NCI-H226 (cell line): ENCODE data around the gene BLVRA.
"Not testable (repeated sequence)": the region's sequence is repeated elsewhere in the genome, so short reads cannot be mapped to it uniquely, and the experiment has no call there.

Experiments
- DNase-seq: peaks from one replicate; pipeline ENCODE4 v3.0.0-alpha.2; 2015

The BLVRA gene

DNA sequence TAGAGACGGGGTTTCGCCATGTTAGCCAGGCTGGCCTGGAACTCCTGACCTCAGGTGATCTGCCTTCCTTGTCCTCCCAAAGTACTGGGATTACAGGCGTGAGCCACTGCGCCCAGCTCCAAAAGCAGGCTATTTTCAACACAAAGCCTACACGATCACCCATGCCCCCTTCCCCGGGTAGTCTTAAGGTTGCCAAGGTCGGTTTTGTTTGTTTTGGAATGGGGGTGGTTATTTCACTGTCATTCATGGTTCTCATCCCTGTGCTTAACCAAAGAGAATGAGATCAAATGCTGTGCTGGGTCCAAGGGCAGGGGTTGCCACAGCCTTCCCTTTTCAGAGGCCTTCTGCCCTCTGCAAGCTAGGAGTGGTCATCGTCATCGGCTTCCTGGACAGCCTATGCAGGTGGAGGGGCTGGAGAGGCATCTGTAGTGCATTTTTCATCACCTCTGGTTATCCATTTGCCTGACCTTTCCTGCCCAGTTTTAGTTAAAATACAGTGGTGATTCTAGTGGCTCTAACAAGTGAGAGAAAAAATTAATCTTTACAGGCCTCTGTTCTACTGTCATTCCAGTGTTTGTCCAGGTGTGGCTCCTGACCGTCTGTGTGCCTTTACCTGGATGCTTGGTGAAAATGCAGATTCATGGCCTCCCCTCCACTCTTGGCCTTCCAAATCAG, 11.4 kb downstream of the BLVRA start:
- no peak for DNase-seq

DNA sequence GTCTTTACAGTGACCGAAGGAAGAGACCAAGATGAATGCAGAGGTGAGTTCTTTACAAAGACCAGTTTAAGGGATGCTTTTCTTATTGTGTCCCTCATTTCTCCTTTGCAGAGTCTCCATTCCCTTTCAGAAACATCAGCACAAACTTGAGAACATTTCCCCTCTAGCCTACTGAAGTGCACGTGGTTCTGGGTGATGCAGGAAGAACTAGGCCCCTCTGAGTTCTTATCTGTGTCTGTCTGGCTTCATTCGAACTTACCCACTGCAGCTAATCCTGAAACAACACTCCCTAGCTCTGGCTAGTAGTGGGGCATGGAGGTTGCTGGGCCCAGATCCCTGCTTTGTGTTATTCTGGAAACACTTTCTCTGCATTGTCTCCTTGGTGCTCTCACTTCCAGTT, 12.6 kb downstream of the BLVRA start:
- DNase-seq, result no peak

DNA sequence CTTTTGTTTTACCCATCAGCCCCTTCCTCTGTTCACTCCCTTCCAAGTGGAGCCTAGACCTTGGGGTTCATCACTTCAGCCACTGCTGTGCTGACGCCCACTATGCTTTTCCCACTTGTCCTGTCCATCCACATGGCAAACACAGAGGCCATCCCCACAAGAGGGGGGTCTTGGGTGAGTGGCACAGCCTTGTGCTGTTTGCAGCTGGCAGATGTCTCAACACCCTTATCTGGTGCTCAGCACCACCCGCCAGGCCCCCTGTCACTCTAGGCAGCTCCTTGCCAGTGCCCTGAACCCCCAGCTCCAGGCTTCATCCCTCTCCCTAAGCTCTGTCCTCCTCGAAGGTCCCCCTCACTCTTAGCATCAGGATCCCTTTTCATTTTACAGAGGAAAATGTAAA, 13.1 kb downstream of the BLVRA start:
- no peak for DNase-seq

DNA sequence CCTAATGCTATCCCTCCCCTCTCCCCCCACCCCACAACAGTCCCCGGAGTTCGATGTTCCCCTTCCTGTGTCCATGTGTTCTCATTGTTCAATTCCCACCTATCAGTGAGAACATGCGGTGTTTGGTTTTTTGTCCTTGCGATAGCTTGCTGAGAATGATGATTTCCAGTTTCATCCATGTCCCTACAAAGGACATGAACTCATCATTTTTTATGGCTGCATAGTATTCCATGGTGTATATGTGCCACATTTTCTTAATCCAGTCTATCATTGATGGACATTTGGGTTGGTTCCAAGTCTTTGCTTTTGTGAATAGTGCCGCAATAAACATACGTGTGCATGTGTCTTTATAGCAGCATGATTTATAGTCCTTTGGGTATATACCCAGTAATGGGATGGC, 14.8 kb downstream of the BLVRA start:
- DNase-seq, result not testable (repeated sequence)

DNA sequence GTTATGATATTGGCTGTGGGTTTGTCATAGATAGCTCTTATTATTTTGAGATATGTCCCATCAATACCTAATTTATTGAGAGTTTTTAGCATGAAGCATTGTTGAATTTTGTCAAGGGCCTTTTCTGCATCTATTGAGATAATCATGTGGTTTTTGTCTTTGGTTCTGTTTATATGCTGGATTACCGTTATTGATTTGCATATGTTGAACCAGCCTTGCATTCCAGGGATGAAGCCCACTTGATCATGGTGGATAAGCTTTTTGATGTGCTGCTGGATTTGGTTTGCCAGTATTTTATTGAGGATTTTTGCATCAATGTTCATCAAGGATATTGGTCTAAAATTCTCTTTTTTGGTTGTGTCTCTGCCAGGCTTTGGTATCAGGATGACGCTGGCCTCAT, 16.8 kb downstream of the BLVRA start:
- DNase-seq, result not testable (repeated sequence)

DNA sequence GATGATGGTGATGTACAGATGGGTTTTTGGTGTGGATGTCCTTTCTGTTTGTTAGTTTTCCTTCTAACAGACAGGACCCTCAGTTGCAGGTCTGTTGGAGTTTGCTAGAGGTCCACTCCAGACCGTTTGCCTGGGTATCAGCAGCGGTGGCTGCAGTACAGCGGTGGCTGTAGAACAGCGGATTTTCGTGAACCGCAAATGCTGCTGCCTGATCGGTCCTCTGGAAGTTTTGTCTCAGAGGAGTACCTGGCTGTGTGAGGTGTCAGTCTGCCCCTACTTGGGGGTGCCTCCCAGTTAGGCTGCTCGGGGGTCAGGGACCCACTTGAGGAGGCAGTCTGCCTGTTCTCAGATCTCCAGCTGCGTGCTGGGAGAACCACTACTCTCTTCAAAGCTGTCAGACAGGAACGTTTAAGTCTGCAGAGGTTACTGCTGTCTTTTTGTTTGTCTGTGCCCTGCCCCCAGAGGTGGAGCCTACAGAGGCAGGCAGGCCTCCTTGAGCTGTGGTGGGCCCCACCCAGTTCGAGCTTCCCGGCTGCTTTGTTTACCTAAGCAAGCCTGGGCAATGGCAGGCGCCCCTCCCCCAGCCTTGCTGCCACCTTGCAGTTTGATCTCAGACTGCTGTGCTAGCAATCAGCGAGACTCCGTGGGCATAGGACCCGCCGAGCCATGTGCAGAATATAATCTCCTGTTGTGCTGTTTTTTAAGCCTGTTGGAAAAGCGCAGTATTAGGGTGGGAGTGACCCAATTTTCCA, 20.0 kb downstream of the BLVRA start:
- not testable (repeated sequence) for DNase-seq

DNA sequence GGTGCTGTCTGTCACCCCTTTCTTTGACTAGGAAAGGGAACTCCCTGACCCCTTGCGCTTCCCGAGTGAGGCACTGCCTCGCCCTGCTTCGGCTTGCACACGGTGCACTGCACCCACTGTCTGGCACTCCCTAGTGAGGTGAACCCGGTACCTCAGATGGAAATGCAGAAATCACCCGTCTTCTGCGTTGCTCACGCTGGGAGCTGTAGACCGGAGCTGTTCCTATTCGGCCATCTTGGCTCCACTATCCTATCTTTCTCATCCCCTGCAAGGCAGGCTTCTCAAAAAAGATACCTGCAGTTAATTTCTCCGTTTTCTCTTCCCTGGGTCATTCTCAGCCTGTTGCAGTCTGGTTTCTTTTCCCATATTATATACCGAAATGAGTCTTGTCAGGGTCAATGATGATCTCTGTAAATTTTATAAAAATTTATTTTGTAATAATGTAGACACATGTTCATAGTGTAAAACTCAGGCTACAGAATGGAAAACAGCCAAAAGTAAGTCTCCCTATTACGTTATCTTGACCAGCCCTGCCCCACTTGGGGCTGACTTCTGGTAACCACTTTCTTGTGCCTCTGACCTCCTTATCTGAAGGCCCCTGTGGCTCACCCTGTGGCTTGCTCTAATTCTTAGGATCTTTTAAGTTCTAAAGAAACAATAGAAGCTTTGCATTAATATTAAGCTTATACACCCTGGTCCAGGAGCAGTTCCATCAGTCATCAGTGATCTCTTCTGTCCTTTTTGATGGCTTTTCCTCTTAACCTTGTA, 20.7 kb downstream of the BLVRA start:
- DNase-seq, result no peak

DNA sequence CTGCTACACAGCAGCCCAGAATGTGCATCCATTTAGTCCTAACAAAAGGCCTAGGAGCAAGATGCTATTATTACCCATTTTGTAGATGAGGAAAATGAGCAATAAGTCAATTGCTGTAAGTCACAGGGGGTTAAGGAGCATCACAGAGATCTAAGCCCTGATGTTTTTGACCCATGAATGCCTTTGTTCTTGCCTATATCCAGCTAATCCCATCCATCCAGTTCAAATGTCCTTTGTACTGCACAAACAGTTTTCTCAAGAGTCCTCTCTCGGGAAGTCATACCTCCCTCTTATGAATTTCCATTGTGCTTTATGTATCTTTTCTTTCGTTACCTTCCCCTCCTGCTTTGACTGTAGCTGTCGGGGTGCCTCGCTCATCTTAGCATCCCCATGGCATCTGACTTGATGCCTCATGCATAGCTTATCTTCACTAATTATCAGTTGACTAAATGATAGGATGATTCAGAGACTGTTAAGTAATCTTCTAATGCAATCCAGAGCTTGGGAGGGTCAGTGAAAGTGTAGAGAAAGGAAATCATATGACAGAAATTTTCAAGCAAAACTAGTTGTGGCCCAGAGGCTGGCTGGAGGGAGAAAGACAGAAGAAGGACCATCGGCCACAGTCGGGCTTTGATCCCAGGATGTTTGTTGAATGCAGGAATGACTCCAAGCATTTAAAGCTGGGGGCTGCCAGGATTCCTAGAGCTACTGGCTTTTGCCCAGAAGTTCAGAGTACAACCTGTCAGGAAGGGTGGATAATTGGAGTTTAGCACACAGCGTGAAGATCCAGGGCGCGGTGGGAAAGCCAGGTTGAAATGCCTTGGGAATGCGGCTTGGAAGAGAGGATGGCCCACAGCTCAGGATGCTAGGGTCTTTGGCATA, 23.5 kb downstream of the BLVRA start:
- DNase-seq, result peak; percentile 20

DNA sequence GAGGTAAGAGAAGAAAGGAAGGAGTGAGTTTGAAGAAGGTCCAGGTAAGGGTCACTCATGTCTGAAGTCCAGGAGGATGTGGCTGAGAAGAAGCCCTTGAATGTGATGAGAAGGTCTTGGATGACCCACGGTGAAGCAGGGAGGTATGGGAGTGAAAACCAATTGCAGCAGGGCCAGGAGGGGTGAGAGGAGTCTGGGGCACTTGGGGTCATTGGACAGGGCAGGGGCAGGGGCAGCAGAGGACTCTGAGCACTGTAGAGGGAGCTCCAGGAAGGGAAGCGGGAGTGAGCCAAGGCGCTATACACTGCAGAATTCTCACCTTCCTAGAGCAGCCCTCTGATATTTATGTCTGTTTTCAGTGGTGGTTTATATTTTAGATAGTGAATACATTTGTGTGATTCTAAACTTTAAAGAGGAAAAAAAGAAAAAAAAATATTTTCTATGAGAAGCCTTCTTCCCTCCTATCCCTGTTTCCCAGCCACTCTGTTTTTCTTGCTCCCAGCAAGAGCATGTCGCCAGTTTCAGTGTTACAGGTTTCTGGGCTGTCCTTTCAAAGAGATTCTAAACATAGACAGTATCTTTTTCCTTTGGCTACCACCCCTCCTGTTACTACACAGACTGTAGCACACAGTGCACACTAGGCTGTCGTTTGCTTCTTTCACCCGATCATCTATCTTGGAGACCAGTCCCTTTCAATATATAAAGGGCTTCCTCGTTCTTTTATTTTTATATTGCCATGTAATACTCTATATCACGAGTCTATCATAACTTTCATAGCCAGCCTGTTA, 24.5 kb downstream of the BLVRA start:
- DNase-seq, result no peak

DNA sequence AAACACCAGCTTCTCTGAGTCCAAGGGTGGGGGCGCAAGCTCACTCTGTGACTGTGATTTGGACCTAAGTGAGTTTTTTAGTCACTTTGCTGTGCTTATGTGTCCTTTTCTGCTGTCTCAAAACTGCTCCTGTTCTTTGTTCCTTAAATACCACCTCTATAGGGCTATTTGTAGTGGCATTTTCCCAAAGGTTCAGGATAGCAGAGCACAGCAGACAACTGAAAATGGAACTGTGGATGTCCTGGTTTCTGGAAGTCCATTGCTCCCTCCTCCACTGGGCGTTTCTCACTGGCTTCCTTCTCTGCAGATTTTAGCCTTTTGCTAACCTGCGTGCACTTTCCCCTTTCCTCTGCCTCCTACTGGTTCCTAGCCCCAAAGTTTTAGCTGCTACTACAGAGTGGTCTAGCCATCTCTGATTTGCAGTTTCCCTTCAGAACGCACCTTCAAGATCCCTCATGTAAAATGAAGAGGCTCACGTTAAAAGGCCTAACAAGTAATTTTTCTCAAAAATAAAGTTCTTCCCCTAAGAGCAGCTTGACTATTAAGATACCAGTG, 25.6 kb downstream of the BLVRA start:
- DNase-seq, result no peak

DNA sequence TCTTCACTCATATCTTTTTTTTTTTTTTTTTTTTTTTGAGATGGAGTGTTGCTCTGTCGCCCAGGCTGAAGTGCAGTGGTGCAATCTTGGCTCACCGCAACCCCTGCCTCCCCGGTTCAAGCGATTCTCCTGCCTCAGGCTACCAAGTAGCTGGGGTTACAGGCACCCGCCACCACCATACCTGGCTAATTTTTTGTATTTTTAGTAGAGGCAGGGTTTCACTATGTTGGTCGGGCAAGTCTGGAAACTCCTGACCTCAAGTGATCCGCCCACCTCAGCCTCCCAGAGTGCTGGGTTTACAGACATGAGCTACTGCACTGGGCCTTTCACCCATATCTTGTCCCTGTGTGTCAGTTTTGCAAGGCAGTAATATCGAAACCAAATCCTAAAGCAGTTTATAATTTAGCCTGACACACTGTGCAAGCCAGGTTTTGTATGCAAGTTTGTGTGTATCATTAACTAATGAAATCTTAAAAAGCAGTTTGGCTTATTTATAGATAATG, 26.2 kb downstream of the BLVRA start:
- DNase-seq, result not testable (repeated sequence)

DNA sequence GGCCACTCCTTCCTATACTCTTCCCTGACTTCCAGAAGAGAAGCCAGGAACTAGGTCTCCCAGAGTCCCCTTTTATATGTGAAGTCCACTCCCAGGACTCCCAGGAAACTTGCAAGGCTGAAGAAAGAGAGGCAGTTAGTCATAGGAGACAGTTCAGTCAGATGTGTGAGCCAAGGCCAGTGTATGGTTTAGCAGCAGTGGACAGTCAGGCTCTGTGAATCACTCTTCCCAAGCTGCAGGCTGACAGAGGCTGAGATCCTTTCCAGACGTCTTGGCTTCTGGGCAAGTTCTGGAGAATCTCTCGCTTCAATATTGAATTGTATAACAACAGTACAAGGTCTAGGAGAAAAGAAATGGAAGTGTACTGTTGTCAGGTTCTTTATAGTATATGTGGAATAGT, 26.9 kb downstream of the BLVRA start:
- peak; percentile 86 for DNase-seq

DNA sequence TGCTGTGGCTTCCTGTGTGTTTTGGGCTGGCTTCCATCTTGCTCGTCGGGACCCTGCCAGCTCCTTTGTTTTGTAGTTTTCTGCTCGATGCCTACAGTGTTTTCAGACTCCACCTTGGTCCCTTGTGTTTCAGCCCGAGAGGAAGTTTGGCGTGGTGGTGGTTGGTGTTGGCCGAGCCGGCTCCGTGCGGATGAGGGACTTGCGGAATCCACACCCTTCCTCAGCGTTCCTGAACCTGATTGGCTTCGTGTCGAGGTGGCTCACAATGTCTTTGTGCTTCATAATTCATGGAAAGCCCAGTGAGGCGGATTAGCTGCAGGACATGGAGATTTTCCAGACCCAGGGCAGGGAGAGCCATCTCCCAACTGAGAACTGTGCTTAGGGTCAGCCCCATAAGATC, 29.3 kb downstream of the BLVRA start:
- no peak for DNase-seq

DNA sequence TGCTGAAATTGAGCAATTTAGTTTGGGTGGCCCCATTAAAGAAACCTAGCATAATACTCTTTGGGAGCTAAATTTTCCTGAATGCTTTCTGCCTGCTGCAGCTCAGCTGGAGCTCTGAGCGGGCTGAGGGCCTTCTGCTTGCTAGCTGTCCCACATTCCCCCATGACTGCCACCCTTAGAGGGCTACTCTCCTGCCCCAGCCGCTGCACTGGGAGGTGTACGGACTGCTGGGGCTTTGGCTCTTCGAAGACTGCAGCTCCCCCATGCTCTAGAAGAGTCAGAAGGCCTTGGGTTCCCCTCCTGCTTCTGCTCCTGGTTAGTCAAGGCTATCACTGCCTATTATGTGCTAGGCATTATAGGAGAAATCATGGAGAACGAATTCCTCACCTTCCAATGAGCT, 31.5 kb downstream of the BLVRA start:
- DNase-seq, result no peak

DNA sequence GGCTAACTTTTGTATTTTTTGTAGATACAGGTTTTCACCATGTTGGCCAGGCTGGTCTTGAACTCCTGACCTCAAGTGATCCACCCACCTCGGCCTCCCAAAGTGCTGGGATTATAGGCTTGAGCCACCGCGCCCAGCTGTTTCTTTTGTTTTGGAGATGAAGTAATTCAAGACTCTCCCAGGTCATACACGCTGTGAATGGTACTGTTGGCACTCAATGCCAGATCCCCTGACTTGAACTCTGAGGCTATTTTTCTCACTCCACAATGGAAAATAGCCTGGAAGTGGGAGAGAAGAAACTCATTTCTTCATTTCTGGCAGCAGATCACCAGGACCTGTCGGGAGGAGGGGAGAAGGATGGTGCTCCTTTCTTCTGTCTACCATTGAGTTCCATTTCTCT, 32.4 kb downstream of the BLVRA start:
- DNase-seq, result no peak

DNA sequence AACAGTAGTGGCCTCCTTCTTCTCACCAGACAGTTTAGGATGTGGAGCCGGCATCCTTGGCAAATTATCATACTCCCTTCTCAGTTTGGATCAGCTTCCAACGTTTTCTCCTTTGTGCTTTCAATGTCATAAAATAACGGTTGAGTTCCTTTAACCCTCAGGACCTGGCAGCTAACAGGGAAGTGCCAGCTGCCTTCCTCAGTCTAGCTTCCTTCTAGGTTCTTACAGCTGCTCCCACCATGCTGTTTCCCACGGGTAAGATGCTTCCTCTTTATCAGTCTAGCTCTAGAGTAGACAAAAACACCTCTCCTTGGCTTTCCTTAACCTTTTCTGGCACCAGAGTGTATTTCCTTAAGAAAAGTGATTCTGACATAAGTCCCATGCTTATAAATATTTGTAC, 33.2 kb downstream of the BLVRA start:
- DNase-seq, result no peak

DNA sequence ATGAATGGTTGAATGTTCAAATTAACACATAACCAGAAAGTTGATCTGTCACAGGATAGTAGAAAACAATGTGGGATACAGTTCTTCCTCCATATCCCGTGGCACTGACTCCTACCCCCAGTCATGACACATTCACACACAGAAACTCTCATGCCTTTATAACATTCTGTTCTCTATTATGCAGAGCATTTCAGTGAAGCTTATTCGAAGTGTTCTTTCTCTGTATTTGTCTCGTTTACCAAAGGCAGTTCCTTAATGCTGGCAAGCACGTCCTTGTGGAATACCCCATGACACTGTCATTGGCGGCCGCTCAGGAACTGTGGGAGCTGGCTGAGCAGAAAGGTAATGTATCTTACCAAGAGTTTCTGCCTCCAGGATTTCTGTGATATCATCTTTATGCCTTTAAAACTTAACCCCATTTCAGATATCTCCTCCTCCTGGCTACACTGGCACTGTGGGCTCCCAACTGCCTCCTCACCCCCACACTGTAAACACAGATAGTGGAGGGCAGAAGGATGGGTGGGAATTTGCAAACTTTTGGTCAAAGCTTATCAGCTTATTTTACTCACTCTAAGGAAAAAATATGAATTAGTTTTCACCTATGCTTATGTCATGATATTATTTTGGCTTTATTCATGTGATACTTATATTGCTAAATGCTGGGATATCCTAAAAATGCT, 34.1 kb downstream of the BLVRA start:
- DNase-seq, result no peak

DNA sequence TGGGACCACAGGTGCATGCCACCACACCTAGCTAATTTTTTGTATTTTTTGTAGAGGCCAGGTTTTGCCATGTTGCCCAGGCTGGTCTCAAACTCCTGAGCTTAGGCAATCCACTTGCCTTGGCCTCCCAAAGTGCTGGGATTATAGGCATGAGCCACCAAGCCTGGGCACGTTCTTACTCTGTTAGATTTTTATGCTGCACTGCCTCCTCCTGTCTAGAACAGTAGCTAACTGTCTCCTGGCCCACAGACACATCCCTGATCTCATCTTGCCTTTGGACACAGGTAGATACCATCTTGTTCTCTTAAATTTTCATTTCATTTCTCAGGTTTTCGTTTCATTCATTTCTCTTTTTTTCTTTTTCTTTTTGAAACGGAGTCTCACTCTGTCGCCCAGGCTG, 41.1 kb downstream of the BLVRA start:
- no peak for DNase-seq

DNA sequence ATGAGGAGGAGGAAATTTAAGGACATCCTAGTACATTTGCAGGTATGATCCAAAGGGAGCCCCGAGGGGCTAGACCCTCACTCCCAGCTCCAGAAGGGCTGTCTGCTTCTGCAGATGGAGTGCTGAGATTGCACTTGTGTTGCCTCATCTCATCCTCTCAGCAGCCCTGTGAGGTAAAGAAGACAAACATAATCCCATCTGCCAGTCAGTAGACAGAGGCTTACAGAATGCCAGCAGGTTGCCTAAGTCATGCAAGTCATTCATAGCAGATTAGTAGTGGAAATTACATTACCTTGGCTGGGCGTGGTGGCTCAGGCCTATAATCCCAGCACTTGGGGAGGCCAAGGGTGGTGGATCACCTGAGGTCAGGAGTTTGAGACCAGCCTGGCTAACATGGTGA, 45.4 kb downstream of the BLVRA start:
- DNase-seq, result no peak

DNA sequence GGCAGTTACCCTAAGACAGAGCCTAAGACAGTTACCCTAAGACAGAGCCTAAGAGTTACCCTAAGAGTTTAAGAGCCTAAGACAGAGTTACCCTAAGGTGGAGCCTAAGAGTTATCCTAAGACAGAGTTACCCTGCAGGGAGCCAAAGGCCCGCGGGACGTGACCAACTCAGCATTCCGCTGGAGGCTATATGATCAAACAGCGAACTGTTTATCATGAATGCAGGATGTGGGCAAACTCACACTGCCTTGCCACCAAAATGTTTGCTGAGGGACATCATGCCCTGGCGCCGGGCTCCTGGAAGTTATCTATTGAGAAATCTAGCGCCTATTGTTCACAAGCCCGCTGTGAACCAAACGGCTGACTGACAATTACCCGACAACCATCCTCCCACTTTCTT, 49.9 kb downstream of the BLVRA start:
- no peak for DNase-seq
